Activated naive CD4-positive, alpha-beta T cell treated with anti-CD3 and anti-CD28 coated beads, Interleukin-2, amount 10 ng/mL, durations not matched to agents 7 days and 5 days (primary cell): ENCODE measurements around the gene NISCH.

Experiments used
- CTCF ChIA-PET: fragments of 350-600 bp; sonication (Branson Sonifier 250); formaldehyde crosslinking; loops from one replicate; lab custom pipeline; 2021; ENCODE audit warnings: antibody characterized with exemption; lab: Charles Lee
- DNase-seq: peaks from one replicate; pipeline ENCODE4 v3.0.0-alpha.2; 2020
- H3K27ac Mint-ChIP-seq: one replicate; pipeline ENCODE4 v1.8.0; 2021; ENCODE audit warnings: mild to moderate bottlenecking, moderate library complexity, mixed read lengths
- H3K27me3 Mint-ChIP-seq: one replicate; pipeline ENCODE4 v1.8.0; 2021; ENCODE audit warnings: mild to moderate bottlenecking, mixed read lengths
- H3K36me3 Mint-ChIP-seq: one replicate; pipeline ENCODE4 v1.8.0; 2021; ENCODE audit warnings: mixed read lengths
- H3K4me1 Mint-ChIP-seq: one replicate; pipeline ENCODE4 v1.8.0; 2021; ENCODE audit warnings: mixed read lengths
- H3K4me3 Mint-ChIP-seq: one replicate; pipeline ENCODE4 v1.8.0; 2021; ENCODE audit warnings: mild to moderate bottlenecking, moderate library complexity, mixed read lengths
- H3K9me3 Mint-ChIP-seq: one replicate; pipeline ENCODE4 v1.8.0; 2021; ENCODE audit warnings: mixed read lengths

NISCH gene

DNA sequence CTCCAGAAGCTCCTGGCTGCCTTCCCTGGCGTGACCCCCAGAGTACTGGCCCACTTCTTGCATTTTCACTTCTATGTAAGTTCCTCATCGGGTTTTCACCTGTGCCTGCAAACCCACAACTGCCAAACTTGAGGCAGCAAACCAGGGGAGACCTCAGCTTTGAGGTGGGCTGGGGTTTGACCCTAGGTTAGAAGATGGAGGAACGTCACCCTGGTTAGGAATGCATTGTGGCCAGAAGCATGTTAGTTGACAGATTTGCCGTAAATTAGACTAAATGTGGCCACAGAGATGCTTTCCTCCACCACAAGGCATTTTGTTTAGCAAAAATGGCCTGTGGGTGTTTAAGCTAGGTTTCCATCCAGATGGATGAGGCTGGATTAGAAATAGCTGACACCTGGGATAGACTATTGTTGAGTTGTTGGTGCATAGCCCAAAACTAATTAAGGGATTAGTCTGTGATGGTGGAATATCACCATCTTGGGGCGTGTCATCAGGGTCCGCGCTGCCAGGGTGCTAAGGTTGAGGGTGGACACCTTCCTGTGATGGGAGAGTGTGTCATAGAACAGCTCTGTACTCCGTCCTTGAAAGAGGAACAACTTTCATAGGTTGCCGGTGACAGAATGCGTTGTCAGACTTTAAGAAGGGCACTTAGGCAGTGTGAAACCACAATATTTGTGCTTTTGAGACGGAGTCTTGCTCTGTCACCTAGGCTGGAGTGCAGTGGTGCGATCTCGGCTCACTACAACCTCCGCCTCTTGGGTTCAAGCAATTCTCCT, 3.6 kb downstream of the NISCH start:
- Mint-ChIP-seq H3K27ac (no peak overlapping the region), H3K4me1 (peaks cover 40% of the 10 kb centered on the region)
- CTCF ChIA-PET: interaction anchor here (1.3 to 4.1 kb wide), 2 partner anchors 12 to 47 kb away, joined by 4 to 25 read pairs; partner anchors contain the start of gene SEMA3G

DNA sequence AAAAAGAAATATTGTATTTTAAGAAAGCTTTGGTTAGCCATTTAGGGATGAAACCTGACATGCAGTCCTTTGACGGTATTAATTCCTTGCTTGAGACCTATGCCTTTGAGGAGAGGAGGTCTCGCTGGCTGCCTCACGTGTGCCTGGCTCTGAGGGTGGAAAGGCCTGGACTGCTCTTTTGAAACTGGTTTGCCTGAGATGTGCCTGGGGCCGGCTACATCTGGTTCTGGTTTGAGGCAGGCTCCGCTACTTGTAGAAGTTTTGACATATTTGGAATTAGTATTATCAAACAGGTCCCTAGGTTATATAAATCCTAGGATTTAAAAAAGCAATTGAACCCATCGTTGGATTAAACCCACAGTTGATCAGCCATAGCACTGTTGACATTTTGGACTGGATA, 6.5 kb downstream of the NISCH start:
- DNase-seq: no peak
- H3K36me3 Mint-ChIP-seq: peaks cover 29% of the 10 kb centered on the region
- H3K27ac Mint-ChIP-seq: no peak overlapping the region
- CTCF ChIA-PET: no interaction called here
- H3K4me3 Mint-ChIP-seq: no peak overlapping the region
- peaks cover 19% of the 10 kb centered on the region for H3K4me1 Mint-ChIP-seq
- no peaks in the 10 kb centered on the region for H3K27me3 Mint-ChIP-seq
- no peaks in the 10 kb centered on the region for H3K9me3 Mint-ChIP-seq

More for the DNA sequence above, 3.6 kb downstream of the NISCH start:
- Mint-ChIP-seq H3K9me3 (no peaks in the 10 kb centered on the region), H3K27me3 (no peaks in the 10 kb centered on the region), H3K4me3 (no peak overlapping the region), H3K36me3 (peaks cover 32% of the 10 kb centered on the region)
- no peak for DNase-seq

DNA sequence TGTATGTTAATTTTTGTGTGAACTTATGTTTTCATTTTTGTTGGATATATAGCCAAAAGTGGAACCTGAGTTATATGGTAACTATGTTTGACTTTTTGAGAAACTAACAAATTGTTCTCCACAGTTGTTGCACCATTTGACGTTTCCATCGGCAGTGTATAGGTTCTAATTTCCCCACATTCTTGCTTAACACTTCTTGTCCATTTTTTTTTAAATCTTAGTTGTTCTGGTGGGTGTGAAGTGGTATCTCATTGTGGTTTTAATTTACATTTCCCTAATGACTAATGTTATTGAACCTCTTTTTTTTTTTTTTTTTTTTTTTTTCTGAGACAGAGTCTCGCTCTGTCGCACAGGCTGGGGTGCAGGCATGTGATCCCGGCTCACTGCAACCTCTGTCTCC, 8.0 kb downstream of the NISCH start:
- Mint-ChIP-seq H3K36me3 (peaks cover 16% of the 10 kb centered on the region), H3K4me1 (peaks cover 3% of the 10 kb centered on the region), H3K4me3 (no peak overlapping the region), H3K27ac (no peak overlapping the region), H3K27me3 (no peaks in the 10 kb centered on the region), H3K9me3 (no peaks in the 10 kb centered on the region)
- no peak for DNase-seq
- CTCF ChIA-PET: no interaction called here

DNA sequence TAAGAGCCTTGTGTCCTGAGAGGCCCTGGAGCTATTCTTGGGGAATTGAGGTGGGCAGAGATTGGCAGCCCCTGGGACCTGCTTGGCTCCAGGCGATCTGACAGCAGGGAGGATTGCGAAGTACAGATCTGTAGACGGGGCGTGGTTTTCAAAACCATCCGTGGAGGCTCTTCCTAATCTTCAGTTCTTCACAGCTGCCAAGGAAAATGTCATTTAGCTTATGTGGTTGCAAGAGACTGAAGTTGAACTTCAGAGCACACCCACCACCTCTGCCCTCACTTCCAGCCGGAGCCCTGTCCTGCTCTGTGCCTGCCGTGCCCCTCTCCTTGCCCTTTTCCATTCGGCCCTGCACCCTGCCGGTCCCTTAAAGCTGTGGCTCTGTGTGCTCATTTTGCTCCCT, 12.9 kb downstream of the NISCH start:
- Mint-ChIP-seq H3K4me1 (no peaks in the 10 kb centered on the region), H3K36me3 (peaks cover 12% of the 10 kb centered on the region), H3K9me3 (no peaks in the 10 kb centered on the region), H3K27ac (no peak overlapping the region), H3K27me3 (no peaks in the 10 kb centered on the region), H3K4me3 (no peak overlapping the region)
- CTCF ChIA-PET: interaction anchor here (1.3 kb wide), 1 partner anchor 22 kb away, joined by 5 read pairs; no protein-coding TSS in a partner anchor
- DNase-seq: no peak

DNA sequence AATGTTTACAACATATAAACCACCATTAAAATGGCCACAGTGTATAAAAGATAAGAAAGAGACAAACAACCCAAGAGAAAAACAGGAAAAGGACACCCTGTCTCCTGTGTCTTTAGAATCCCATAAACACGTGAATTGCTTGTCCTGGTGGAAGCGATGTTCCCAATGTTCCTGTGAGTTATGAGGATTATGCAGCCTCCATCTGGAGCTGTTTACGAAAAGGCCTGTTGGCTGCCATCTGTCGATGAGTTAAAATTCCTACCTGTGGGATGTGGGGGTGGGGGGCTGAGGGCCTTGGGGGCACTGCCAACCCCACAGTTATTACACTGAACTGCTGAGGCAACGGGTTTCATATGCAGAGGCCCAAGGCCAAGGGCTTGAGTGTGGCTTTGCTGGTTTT, 13.6 kb downstream of the NISCH start:
- H3K36me3 Mint-ChIP-seq: peaks cover 15% of the 10 kb centered on the region
- no peaks in the 10 kb centered on the region for H3K9me3 Mint-ChIP-seq
- CTCF ChIA-PET: no interaction called here

DNA sequence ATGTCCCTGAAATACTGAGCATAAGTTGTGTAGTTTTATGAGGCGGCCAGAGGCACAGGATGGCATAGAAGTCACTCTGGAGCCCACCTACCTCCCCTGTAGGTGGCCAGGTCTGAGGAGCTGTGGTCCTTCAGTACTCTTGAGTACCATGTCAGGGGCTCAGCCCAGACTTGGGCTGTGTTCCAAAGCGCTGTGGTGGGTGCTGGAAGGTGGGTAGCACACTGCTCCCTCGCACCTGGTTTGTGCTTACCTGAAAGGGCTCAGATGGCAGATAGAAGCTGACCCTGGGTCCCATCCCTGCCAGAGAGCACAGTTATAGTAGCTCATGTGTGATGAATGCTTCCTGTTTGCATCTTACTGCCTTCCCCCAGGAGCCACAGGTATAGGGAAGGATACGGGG, 15.5 kb downstream of the NISCH start:
- CTCF ChIA-PET: no interaction called here

More for the DNA sequence above, 13.6 kb downstream of the NISCH start:
- Mint-ChIP-seq H3K4me3 (no peak overlapping the region), H3K27ac (no peak overlapping the region), H3K27me3 (no peaks in the 10 kb centered on the region), H3K4me1 (no peaks in the 10 kb centered on the region)
- DNase-seq: no peak

DNA sequence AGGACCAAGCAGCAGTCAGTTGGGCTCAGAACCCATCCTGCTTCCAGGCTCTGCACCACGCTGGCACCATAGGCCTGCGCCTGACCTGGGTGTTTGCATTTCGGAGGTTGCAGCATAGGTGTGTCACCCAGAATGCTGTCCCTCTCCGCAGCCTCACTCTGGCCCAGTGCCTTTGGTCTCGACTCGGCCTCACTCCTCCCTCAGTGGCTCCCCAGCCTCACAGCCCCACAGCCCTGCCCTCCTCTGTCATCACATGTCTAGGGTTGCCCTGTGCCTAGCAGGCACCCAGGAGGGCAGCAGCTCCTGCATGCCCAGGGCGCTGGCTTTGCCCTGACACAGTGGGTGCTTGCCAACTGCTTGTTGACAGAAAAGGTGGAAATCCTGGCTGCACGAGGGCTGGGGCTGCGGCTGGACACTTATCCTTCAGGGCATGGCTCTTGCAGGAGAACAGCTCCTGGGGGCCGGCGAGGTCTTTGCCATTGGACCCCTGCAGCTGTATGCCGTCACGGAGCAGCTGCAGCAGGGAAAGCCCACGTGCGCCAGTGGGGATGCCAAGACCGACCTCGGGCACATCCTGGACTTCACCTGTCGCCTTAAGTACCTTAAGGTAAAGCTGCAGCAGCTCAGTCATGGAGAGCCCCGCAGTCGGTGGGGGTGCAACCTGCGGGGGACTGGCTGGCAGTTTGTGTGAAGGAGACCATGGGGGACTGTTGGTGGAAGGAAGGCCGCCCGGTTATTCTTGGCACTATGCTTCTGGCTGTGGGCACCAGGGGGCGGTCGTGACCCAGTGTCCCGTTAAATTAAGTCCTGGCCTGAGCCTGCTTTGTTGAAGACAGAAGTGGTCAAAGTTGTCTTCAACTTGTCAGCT, 16.2 kb downstream of the NISCH start:
- no peaks in the 10 kb centered on the region for H3K27me3 Mint-ChIP-seq
- H3K4me3 Mint-ChIP-seq: no peak overlapping the region
- peak; percentile 48 for DNase-seq
- H3K4me1 Mint-ChIP-seq: no peaks in the 10 kb centered on the region
- CTCF ChIA-PET: interaction anchor here (1.1 to 2.2 kb wide), 3 partner anchors 44 to 212 kb away, joined by 4 to 5 read pairs (median 4); no protein-coding TSS in a partner anchor
- no peaks in the 10 kb centered on the region for H3K9me3 Mint-ChIP-seq
- peaks cover 27% of the 10 kb centered on the region for H3K36me3 Mint-ChIP-seq
- no peak overlapping the region for H3K27ac Mint-ChIP-seq

More for the DNA sequence above, 15.5 kb downstream of the NISCH start:
- DNase-seq: no peak
- Mint-ChIP-seq H3K4me1 (no peaks in the 10 kb centered on the region), H3K9me3 (no peaks in the 10 kb centered on the region), H3K27ac (peak overlapping the region; percentile 7), H3K36me3 (peaks cover 22% of the 10 kb centered on the region), H3K27me3 (no peaks in the 10 kb centered on the region), H3K4me3 (no peak overlapping the region)

DNA sequence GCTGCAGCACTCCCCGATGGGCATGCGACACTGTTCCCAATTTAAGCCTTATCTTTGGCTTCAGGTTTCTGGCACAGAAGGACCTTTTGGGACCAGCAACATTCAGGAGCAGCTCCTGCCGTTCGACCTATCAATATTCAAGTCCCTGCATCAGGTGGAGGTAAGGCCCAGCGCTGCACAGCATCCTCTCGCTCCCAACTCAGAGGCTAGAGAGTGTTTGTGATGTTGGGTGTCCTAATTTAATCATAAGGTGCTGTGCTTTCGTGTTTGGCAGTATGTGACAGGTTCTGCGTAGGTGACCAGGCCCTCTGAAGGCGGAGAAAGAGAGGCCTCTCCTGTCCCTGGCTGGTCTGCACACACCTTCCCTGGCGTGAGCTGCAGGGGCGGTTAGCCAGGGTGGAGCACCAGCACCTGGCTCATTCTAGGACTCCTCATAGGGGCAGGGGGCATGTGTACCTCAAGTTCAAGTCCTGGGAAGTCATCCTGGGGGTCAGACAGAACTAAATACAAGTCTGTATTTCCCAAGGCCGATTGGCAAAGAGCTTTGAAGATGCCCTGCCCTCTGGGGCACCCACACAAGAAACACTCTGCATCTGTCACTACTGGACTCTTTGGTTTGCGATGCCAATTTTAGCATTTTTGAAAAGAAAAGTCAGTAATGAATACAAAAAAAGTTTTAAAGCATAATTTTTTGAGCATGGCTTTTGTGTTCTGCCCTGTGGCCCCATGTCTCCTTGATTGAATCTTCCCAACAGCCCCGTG, 17.0 kb downstream of the NISCH start:
- CTCF ChIA-PET: interaction anchor here (1.1 to 2.2 kb wide), 3 partner anchors 44 to 211 kb away, joined by 4 to 5 read pairs (median 4); no protein-coding TSS in a partner anchor
- Mint-ChIP-seq H3K27ac (no peak overlapping the region), H3K4me1 (no peaks in the 10 kb centered on the region), H3K27me3 (no peaks in the 10 kb centered on the region), H3K4me3 (no peak overlapping the region), H3K36me3 (peaks cover 27% of the 10 kb centered on the region), H3K9me3 (no peaks in the 10 kb centered on the region)
- DNase-seq: no peak

DNA sequence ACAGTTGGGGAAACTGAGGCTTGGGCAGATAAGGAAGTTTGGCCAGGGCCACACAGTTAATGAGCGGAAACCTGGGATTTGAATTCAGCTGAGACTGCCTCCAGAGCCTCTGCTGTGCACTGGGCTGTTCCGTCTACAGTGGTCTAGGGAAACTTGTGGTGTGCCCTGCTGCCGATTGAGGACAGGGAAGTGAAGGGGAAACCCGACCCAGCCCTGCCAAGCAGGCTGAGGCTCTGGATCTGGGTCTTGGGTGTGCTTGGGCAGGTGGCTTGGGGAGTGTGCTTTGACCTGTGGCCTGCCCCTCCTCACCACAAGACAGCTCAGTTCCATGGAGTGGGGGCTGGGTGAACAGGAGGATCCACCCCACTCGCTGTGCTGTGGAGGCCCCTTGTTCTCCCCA, 17.6 kb downstream of the NISCH start:
- Mint-ChIP-seq H3K27ac (no peak overlapping the region), H3K4me1 (no peaks in the 10 kb centered on the region), H3K36me3 (peaks cover 29% of the 10 kb centered on the region), H3K27me3 (no peaks in the 10 kb centered on the region), H3K9me3 (no peaks in the 10 kb centered on the region), H3K4me3 (no peak overlapping the region)
- CTCF ChIA-PET: interaction anchor here (1.1 to 2.2 kb wide), 3 partner anchors 9 to 210 kb away, joined by 3 to 5 read pairs (median 4); no protein-coding TSS in a partner anchor
- no peak for DNase-seq

DNA sequence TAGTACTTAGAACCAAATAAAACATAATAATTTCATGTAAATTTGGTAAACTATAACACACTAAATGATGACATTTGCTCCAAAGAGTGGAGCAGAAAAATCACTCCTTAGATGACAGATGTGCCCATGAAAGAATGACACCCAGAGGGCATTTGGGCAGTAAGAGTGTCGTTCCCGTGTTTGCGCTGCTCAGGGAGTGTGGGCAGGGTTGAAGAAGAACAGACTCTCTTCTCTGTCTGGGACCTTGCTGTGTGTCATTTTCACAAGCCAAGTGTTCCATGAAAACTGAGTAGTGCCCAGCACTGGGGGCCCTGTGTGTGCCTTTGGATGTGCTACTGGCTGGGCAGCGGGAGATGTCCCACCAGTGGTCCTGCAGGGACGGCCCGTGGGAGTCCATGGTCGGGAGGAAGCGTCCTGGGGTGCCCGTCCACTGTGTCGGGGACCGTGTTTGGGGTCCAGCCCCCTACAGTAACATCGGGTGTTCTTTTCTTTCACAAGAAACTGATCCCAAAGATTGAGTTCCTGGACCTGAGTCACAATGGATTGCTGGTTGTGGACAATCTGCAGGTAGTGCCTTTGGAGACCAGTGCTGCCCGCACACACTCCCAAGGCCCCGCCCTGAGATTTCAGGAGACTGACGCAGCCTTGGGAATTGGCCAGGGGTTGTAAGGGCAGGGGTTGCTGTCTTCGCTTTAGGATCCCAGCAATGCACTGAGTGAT, 21.8 kb downstream of the NISCH start:
- no peaks in the 10 kb centered on the region for H3K4me1 Mint-ChIP-seq
- H3K4me3 Mint-ChIP-seq: no peak overlapping the region
- H3K27ac Mint-ChIP-seq: no peak overlapping the region
- CTCF ChIA-PET: no interaction called here
- H3K36me3 Mint-ChIP-seq: peaks cover 43% of the 10 kb centered on the region
- H3K9me3 Mint-ChIP-seq: no peaks in the 10 kb centered on the region
- DNase-seq: no peak
- H3K27me3 Mint-ChIP-seq: no peaks in the 10 kb centered on the region

DNA sequence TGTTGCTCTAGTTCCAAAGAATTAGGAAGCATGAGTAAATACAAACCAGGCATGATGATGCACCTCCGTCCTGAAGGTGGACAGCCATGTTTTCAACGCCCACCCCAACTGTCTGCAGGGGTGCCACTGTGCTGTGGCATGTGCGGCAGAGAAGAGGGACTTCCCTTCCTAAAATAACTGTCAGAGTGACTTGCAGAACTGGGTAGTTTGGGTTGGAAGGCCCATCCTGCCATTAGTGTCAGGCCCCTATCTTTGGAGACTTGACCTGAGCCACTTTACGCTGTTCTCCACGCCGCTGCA, 22.3 kb downstream of the NISCH start:
- Mint-ChIP-seq H3K9me3 (no peaks in the 10 kb centered on the region), H3K4me3 (no peak overlapping the region), H3K36me3 (peaks cover 40% of the 10 kb centered on the region), H3K4me1 (no peaks in the 10 kb centered on the region), H3K27ac (no peak overlapping the region), H3K27me3 (no peaks in the 10 kb centered on the region)
- no peak for DNase-seq
- CTCF ChIA-PET: no interaction called here

DNA sequence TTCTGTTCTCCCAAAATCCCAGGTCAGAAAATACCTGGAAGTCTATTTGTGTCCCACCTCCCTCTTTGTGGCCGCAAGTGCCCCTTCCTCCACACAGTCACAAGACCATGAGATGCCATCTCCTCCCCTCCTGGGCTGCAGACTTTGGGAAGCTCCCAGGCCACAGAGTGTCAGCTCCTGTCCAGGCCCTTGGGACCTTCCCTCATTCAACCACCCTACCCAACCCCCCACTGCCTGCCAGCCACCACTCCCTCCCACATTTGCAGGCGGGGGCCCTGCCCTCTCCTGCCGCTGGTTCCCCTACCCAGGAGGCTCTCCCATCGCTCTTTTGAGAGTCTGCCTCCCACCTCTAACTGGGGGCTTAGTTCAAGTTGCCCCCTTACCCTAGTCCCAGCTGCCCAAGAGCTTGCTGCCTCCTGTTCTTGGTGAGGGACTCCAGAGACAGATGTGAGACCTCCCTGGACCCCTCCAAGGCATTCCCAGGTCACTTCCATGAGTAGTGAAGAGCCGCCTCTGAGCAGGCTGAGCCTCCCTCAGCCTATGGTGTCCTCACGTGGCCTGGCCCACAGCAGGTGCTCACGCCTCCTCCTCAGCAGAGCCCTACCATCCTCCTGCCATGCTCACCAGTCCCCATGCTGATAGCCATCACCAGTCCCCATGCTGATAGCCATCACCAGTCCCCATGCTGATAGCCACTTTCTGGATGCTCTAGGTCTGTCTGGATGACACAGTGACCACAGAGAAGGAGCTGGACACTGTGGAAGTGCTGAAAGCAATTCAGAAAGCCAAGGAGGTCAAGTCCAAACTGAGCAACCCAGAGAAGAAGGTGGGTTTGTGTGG, 23.9 kb downstream of the NISCH start:
- peaks cover 39% of the 10 kb centered on the region for H3K36me3 Mint-ChIP-seq
- H3K4me3 Mint-ChIP-seq: no peak overlapping the region
- H3K9me3 Mint-ChIP-seq: no peaks in the 10 kb centered on the region

More for the DNA sequence above, 23.9 kb downstream of the NISCH start:
- DNase-seq: no peak
- Mint-ChIP-seq H3K27ac (no peak overlapping the region), H3K4me1 (no peaks in the 10 kb centered on the region), H3K27me3 (no peaks in the 10 kb centered on the region)
- CTCF ChIA-PET: no interaction called here
